HG03175 (cell line): ENCODE measurements around the gene SOBP.

Experiments
- ATAC-seq: cut with Tn5 transposase; IDR thresholded peaks from one replicate; pipeline ENCODE4 v1.9.1; 2021; ENCODE audit warnings: mild to moderate bottlenecking, moderate library complexity; ENCODE audit not compliant: unreplicated experiment

SOBP gene

DNA sequence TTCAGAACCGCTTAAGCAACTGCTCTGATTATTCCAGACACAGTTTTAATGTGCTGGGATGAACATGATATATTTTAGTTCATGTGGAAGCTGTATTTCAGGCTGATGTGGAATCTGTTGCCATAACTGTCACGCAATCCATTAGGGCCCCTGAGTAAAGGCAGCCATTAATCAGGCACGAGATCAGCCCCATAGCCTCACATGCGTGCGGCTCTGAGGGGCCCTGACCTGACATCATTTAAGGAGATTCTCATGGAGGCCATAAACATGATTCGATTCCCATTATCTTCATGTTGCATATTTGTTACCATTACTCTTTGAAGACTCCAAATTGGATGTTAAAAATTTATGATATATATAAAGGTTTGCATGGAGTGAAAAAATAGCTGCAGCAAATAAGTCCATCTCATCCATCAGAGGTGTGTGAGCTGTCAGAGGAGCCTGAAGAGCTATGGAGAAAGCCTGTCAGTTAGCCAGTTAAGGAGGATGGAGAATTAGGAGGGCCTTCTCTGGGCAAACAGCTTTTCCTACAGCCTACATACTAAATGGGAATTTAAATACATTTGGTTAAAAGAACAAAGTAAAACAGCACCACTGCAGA is 89.6 kb downstream of the SOBP start:
- ATAC-seq = no peak

DNA sequence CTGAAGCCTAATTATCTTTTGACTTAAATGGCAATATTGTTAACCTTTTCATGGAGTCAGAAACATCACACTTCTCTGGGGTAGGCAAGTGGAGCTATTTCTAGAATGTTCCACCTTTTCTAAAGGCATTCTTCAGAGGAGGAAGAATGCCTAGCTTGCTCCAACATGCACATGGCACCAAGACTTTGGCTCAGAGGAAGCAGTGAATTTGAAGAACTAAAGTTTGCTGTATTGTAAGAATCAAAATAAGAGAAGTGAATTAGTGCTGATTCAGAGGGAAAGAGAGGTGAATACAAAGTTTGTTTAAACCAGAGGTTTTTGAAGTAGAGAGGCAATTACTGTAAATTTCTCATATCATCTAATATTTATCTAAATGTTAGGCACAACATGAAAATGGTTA is 92.2 kb downstream of the SOBP start:
- no peak for ATAC-seq

DNA sequence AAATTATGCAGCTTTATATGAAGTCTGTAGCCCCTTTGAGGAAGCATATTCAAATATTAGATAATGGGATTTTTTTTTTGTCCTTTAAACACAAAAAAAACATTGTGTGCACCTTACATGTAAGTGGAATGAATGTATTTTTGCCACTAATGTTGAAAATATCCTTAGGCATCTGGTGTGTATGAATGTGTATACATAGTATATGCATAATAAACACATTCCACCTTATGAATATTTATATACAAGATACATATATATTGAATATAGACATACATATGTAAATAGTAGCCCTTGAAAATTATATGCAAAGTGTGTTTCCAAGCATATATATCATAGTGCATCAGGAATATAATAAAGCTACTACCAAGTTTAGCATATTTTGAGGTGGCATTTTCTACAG is 94.8 kb downstream of the SOBP start:
- no peak for ATAC-seq

DNA sequence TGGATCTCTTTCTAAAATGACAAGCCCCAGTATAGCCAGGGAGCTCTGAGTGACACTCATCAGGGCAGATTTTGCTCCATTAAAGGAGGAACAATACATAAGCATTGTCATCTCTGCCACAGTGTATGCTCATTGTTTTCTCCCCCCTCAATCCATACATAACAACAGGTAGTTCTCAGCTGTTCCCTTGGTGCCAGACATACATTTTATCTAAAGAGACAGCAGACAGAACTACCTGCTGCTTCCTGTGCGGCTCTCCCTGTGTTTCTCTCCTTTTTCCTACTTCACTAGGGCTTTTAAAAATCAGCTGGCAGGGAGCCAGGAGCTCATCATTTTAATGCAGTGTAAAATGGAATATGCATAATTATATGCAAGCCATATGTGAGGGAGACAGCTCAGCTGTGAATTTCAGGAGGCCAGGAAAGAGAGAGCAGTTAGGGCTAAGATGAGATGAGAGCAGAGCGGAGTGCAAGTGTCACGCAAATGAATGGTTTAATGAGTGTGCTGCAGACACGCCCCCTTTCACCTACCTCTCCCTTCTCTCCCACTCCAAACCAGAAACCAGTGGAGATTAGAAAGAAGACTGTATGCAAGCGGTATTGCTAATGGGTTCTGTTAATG is 96.0 kb downstream of the SOBP start:
- no peak for ATAC-seq

DNA sequence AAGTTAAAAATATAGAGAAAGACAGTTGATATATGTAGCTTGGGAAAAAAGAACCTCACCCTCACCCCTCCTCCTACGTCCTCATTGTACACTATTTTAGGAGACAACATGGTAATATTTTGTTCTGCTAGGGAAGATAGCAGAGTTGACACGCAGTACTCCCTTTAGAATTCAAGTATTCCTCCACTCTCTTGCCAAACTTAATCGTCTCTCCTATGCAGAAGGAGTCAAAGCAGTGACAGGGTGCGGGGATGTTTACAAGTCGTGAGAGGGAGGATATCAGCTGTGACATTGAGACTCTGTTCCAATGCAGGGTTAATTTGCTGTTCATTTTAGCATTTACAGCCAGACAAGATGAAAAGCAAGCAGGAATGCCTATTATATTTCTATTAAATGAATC is 97.5 kb downstream of the SOBP start:
- ATAC-seq = no peak

DNA sequence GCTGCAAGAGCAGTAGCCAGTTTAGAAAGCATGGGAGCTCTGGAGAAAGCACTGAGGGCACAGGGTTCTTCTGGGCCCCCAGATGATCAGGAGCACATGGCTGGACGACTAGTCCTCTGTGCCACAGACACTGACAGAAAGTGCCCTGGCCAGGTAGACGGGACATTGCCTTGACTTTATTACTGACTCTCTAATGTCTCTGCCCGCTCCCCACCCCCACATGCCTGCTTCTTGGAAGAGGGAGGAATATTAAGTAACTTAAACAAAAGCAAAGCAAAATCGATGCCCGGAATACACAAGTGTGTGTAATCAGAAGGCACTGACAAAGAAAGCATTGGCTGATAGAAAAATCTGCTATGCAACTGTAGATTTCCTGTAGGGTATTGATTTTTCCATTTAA is 99.3 kb downstream of the SOBP start:
- no peak for ATAC-seq

DNA sequence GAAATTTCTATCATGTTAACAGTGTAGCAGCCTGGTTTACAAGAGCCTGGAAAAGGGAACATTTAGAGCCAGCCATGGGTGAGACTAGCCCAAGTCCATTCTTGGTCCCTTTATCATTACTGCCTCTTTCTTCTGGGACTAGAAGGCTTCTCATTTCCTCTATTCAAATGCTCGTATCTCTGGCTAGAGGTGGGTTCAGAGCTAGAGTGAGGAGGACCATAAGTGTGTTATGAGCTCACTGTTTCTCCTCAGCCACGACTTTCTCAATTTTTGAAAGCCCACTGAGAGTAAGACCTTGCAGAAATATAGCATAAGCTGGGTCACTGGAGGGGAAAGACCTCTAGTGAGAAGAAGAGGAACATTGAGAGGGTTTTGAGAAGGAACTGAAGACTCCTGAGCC is 100.0 kb downstream of the SOBP start:
- ATAC-seq = no peak

DNA sequence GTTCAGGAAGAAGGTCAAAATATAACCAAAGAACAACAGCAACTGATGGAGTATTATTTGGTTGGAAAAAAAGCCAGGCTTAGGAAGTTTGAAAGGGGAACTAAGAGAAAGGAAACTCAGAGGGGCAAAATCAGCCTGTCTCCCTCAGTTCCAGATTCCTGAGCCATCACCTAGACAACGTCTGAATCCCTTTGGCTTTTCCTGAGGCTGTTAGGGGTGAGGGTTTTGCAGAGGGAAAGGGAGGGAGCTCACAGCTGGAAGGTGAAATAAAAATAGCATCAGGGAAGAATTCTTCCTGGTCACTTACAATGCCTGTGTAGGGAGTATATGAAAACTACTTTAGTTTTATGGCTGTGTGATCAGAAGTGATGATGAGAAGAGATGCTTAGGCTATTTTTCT is 100.5 kb downstream of the SOBP start:
- no peak for ATAC-seq

DNA sequence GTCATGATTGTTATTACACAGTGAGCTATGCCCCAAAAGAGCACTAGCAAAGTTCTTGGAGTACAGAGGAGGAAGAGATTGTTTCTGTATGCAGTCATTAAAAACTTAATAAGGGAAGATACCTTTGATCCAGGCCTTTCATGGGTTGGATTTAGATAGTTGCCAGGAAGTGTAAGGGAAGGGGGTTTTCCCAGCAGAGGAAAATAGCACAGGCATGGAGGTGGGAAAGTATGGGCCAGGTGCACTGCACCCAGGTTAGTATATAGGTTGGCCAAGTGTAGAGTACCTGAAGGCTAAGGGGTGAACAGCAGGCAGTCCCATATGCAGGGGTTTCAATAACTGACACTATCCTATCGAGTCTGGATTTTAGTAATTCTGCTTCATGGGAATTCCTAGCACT is 101.4 kb downstream of the SOBP start:
- ATAC-seq = no peak

DNA sequence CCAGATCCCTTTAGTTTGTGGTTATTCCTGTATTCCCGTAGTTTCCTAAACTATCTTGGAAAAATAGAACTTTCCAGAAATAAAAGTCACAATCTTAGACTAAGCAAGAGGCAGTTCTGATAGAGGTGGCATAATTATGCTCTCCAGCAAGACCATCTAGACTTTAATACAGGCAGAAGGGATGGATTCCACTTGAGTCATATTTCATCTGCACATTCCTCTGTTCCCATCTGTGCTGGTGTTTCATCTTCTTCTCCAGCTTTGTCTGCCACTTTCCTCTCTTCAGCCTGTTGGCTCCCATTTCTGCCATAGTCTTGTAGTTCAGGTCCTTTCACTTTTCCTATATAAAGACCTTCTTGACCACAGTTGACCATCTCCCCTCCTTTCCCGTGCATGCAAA is 102.9 kb downstream of the SOBP start:
- no peak for ATAC-seq

DNA sequence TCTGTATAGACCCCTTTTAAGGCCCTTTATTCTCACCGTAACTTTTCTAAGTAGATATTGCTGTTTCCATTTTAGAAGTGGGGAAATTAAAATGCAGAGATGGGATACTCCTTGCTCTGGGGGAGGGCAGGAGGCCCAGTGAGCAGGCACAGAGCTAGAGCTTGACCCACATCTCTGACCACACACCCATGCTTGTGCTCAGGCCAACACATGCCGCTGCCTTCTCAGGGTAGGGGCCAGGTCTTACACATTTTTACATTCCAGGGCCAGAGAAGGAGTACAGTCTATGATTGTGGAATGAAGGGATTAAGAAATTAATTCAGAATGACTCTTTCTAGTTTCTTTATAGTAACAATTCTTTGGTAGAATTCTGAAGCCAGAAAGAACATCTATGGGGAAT is 104.8 kb downstream of the SOBP start:
- ATAC-seq = no peak

DNA sequence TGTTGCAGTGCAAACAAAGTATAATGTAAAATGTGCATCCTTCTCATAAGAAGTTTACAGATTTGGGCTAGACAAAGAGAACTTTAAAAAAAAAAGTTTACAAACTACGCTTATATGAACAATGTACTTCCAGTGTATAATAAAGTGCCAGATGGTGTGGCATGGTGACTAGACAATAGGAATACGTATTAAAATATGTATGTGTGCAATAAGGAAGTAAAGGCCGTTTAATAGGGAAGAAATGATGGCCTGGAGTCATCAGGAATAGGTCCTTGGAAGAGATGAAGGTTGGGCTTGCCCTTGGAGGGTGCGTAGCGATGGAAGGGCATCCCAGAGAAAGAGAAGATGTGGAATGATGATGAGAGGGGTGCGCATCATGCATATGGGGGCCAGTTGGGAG is 108.2 kb downstream of the SOBP start:
- ATAC-seq = no peak

DNA sequence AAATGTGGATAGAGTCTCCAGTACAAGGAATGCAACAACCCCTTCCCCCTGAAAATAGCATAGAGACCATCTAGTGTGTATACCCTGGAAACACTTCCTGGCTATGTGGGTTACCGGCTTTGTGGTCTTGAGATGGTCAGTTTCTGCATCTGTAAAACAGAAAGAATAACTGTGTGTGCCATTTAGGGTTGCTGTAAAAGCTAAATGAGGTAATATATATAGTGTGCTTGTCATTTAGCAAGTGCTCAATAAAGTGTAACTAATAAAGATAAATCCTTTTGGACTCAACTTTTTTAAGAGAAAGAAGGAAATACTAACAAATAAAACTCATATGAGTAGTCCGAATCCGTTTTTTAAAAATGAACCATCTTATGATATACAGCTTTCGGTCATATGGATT is 109.1 kb downstream of the SOBP start:
- ATAC-seq = no peak

DNA sequence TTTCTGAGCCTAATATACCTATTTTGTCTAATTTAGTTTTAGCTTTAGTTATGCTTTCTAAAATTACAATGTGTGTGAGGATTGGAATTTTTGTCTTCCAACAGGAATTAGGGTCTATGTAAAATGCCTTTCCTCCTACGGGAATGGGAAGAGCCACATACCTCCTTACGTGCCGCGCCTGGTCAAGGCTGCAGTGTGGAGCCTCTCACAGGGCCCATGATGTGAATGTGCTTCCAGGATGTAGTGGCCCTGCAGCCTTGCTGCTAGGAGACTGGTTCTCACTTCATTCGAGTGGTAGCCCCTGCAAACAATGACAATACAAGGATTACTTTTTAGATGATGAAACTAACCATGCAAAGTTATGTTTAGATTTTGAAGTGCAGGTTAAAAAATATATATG is 110.2 kb downstream of the SOBP start:
- ATAC-seq = no peak

DNA sequence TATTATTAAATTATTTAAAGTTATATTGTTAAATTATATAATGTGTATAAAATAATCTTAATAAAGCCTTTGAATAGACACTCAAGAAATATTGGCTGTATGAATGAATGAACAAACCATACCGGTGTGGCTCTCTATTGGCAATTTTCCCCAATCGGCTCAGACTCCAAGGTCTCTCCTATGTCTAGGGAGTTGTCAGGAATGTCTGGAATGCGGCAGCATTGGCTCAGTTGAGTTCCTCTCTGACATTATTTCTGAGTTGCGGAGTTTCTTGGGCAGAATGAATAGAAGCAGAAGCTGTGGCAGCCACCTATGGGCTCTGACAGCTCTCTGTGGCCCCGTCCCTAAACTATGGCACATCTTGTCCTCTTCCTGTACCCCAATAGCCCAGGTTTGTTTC is 111.0 kb downstream of the SOBP start:
- no peak for ATAC-seq

DNA sequence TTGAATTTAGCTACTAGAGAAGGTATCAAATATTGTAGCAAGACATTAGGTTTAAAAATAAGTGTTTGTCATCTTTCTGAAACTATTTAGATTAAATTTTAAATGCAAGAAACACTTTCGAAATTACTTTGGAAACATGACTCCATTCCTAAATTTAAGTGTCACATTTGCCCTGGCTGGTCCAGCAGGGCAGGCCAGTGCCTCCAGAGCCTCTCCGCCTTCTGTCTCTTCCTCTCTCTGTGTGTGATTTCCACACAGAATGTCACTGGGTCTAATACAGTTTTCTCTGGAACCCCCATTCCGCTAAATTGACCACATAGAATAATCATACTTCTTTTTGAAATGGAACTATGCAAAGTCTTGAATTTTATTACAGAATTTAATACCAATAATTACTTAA is 111.5 kb downstream of the SOBP start:
- ATAC-seq = no peak

DNA sequence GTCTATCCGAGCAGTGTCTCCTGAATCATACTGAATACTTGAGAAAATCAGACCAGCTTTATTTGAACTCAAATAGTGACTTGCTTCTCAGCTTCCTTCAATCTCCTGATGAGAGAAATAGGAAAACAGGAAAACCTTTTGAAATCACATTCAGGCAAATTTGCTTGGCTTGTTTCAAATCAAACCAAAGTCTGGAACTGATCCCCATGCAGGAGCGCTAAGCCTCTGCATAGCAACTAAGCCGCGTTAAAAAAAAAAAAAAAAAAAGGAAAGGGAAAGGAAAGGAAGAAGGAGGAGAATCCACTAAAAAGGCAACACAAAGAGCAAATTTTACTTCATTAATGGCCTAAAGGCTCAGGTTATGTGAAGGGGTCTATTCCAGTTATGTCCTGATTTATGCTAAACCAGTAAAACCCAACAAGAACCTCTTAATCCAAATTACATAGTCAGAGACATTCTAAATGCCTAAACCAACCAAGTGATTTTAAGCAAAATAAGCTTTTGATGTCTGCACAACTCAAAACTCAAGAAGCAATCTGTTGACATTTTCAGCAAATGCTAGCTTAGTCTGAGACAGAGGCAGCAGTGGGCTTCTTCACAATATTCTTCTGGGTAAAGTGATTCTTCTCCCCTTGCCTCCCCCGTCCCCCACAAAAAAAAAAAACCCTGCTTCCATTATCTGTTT is 112.5 kb downstream of the SOBP start:
- no peak for ATAC-seq

DNA sequence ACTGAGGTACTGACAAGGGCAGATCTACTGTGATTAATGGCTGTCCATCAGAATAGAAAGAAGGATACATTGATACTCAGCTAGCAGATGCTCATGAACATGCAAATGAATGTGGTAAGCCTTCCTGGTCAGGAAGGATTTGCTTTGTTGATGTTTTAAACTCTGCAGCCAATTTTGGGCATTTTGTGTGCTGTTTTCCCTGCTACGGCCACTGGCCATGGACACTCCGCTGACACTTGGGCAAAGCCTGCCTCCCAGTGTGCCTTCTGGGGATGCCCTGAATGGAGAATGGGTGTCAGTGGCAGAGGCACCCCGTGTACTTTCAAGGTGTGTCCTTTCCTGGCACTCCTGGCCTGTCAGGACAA is 113.1 kb downstream of the SOBP start:
- no peak for ATAC-seq

DNA sequence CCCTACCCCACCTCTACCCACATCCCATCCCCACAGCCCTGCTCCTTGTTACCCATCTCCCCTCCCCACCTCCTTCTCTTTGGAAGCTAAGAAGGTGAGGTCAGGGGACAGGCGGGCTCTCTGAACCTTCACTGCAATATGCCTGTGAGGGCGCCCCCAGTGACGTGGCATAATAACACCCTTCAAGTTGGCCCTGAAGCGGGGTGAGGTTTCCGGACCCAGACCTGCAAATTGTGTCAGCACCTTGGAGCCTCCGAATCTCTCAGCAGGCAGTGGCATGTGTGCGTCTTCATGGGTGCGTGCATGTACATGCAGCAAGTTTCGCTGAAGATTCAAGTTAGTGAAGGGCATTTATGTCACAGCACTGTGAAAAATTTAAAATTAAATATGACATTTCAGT is 114.6 kb downstream of the SOBP start:
- ATAC-seq = no peak

DNA sequence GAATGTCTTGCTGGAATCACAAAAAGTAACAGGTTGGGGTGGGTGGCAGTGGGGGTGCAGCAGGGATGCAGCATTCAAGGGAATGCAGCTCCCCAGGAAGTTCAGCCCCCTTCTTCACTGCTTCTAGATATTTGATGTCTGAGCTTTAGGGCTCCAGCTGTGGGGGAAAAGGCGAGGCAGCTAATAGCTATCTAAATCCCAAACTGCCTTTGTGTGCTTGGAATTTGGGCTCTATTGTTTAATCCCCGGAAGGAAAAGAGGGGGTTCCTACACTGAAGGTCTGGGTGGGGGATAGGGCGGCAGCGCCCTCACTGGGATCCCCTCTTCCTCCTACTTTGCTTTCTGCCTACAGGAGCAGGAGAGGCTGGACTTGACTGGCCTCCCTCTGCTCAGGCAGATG is 116.5 kb downstream of the SOBP start:
- no peak for ATAC-seq

DNA sequence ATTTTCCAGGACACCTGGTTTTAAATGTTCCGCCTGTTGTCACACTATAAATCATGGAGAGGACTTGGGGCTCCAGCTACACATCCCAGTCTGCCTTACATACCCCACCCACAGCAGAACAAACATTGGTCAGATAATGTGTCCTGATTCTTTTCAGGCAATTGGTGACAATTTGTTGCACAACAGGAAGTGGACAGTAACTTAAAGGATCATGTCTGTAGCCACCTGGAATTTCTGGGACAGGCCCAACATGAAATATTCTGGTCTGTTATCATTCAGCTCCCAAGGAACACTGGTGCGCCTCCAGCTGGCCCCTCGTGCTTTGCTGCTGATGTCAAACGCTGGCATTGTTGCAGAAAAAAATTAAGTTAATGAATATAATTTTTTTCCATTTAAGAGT is 117.2 kb downstream of the SOBP start:
- ATAC-seq = no peak

DNA sequence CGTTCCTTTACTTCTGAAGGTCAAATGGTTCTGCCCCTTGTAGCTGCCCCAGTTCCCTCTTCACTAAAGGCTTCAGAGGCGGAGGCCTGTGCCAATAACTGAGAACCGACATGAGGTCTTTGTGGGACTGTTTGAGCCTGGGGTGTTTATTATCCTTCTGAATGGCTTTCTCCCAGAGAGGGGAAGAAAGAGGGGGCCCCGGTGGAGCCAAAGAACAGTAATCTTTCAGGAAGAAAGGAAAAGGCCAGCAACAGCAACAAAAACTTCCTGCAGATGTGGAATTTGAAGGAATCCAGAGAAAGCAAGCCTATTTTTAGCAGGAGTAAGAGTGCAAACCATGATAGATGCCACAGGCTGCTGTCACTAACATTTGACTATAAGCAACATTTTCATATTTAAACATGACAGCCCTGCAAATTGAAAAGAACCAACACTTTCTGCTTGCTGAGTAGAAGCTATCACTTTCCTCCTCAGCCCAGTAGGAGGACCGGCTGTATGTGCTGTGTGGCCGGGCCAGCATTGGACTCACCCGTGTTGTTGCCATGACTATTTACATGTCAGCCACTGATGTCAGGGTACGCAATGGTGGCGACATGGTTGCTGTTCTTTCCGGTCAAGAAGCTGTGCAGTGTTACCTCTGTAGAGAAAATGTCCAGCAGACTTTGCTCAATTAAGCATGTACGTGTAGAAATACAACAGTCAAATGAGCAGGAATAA is 121.3 kb downstream of the SOBP start:
- no peak for ATAC-seq
